ENCODE results near the gene GPR108.

GPR108 gene

GRCh38 chr19:6718741-6719539 lies 18.4 kb downstream of the GPR108 start:
- TF ChIP-seq, protein P1, sequence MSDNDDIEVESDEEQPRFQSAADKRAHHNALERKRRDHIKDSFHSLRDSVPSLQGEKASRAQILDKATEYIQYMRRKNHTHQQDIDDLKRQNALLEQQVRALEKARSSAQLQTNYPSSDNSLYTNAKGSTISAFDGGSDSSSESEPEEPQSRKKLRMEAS (IDR thresholded peaks at IDR 0.05) = 0 out of 2 replicates have a peak, but pooled peaks have one; percentile 13
- TF ChIP-seq CREB1 (IDR thresholded peaks at IDR 0.05; ENCODE audit: low read depth) = no peak

- no peak for TF ChIP-seq CREB1 (IDR thresholded peaks at IDR 0.05; ENCODE audit: low read depth)
Measured at GRCh38 chr19:6718111-6718740, 19.2 kb downstream of the GPR108 start.

DNA sequence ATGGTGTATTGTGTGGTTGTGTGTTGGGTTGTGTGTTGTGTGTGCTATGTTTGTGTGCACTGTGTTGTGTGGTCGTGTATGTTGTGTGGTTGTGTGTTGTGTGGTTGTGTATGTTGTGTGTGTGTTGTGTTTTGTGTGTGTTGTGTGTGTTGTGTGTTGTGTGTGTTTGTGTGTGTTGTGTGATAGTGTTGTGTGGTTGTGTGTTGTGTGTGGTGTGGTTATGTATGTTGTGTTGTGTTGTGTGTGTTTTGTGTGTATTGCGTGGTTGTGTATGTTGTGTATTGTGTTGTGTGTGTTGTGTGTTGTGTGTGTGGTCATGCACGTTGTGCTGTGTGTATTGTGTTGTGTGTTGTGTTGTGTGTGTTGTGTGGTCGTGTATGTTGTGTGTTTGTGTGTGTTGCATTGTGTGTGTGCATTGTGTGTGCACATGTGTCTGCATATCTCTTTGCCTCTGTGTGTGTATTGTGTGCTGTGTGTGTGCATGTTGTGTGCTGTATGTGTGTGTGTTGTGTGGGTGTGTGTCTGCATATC lies 19.9 kb downstream of the GPR108 start:
- TF ChIP-seq YY1 (IDR thresholded peaks at IDR 0.05; ENCODE audit: low read depth) (no peak), TCF12 (IDR thresholded peaks at IDR 0.05; ENCODE audit: low read depth) (no peak), NFIC (IDR thresholded peaks at IDR 0.05) (no peak), RAD21 (IDR thresholded peaks at IDR 0.05; ENCODE audit: low read depth) (no peak), EGR1 (IDR thresholded peaks at IDR 0.05) (no peak), EP300 (IDR thresholded peaks at IDR 0.05; ENCODE audit: borderline replicate concordance) (no peak), TEAD4 (IDR thresholded peaks at IDR 0.05) (no peak), ZBTB7A (IDR thresholded peaks at IDR 0.05; ENCODE audit: low read depth) (no peak), TAF1 (IDR thresholded peaks at IDR 0.05; ENCODE audit: low read depth) (no peak), CEBPB (IDR thresholded peaks at IDR 0.05) (no peak), CREB1 (IDR thresholded peaks at IDR 0.05; ENCODE audit: low read depth) (no peak), FOXM1 (IDR thresholded peaks at IDR 0.05; ENCODE audit: borderline replicate concordance, low read depth) (no peak)
- TF ChIP-seq, protein P1 (IDR thresholded peaks at IDR 0.05) = no peak
- TF ChIP-seq, protein P2, sequence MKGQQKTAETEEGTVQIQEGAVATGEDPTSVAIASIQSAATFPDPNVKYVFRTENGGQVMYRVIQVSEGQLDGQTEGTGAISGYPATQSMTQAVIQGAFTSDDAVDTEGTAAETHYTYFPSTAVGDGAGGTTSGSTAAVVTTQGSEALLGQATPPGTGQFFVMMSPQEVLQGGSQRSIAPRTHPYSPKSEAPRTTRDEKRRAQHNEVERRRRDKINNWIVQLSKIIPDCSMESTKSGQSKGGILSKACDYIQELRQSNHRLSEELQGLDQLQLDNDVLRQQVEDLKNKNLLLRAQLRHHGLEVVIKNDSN (IDR thresholded peaks at IDR 0.05) = no peak
- TF ChIP-seq, protein P3, sequence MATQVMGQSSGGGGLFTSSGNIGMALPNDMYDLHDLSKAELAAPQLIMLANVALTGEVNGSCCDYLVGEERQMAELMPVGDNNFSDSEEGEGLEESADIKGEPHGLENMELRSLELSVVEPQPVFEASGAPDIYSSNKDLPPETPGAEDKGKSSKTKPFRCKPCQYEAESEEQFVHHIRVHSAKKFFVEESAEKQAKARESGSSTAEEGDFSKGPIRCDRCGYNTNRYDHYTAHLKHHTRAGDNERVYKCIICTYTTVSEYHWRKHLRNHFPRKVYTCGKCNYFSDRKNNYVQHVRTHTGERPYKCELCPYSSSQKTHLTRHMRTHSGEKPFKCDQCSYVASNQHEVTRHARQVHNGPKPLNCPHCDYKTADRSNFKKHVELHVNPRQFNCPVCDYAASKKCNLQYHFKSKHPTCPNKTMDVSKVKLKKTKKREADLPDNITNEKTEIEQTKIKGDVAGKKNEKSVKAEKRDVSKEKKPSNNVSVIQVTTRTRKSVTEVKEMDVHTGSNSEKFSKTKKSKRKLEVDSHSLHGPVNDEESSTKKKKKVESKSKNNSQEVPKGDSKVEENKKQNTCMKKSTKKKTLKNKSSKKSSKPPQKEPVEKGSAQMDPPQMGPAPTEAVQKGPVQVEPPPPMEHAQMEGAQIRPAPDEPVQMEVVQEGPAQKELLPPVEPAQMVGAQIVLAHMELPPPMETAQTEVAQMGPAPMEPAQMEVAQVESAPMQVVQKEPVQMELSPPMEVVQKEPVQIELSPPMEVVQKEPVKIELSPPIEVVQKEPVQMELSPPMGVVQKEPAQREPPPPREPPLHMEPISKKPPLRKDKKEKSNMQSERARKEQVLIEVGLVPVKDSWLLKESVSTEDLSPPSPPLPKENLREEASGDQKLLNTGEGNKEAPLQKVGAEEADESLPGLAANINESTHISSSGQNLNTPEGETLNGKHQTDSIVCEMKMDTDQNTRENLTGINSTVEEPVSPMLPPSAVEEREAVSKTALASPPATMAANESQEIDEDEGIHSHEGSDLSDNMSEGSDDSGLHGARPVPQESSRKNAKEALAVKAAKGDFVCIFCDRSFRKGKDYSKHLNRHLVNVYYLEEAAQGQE (IDR thresholded peaks at IDR 0.05; ENCODE audit: low read depth) = no peak

- TF ChIP-seq TEAD4 (IDR thresholded peaks at IDR 0.05) (no peak), TAF1 (IDR thresholded peaks at IDR 0.05; ENCODE audit: low read depth) (no peak), CREB1 (IDR thresholded peaks at IDR 0.05; ENCODE audit: low read depth) (no peak), FOXM1 (IDR thresholded peaks at IDR 0.05; ENCODE audit: borderline replicate concordance, low read depth) (no peak), CEBPB (IDR thresholded peaks at IDR 0.05) (no peak), RAD21 (IDR thresholded peaks at IDR 0.05; ENCODE audit: low read depth) (no peak), TCF12 (IDR thresholded peaks at IDR 0.05; ENCODE audit: low read depth) (no peak), EP300 (IDR thresholded peaks at IDR 0.05; ENCODE audit: borderline replicate concordance) (no peak), NFIC (IDR thresholded peaks at IDR 0.05) (no peak), ZBTB7A (IDR thresholded peaks at IDR 0.05; ENCODE audit: low read depth) (no peak), YY1 (IDR thresholded peaks at IDR 0.05; ENCODE audit: low read depth) (no peak), EGR1 (IDR thresholded peaks at IDR 0.05) (no peak)
- TF ChIP-seq, protein P2 (IDR thresholded peaks at IDR 0.05) = no peak
- TF ChIP-seq, protein P1 (IDR thresholded peaks at IDR 0.05) = no peak
- TF ChIP-seq, protein P3 (IDR thresholded peaks at IDR 0.05; ENCODE audit: low read depth) = no peak
Measured at GRCh38 chr19:6717036-6717435, 20.3 kb downstream of the GPR108 start.

- no peak for TF ChIP-seq ZBTB7A (IDR thresholded peaks at IDR 0.05; ENCODE audit: low read depth)
- TF ChIP-seq CEBPB (IDR thresholded peaks at IDR 0.05) = no peak
- TF ChIP-seq EP300 (IDR thresholded peaks at IDR 0.05; ENCODE audit: borderline replicate concordance) = no peak
- TF ChIP-seq TCF12 (IDR thresholded peaks at IDR 0.05; ENCODE audit: low read depth) = no peak
Measured at GRCh38 chr19:6716610-6716970, 20.8 kb downstream of the GPR108 start.
